ENCODE results near the gene FSD1L.
"Not testable (repeated sequence)": the region's sequence is repeated elsewhere in the genome, so short reads cannot be mapped to it uniquely, and the experiment has no call there.

Gene FSD1L

DNA sequence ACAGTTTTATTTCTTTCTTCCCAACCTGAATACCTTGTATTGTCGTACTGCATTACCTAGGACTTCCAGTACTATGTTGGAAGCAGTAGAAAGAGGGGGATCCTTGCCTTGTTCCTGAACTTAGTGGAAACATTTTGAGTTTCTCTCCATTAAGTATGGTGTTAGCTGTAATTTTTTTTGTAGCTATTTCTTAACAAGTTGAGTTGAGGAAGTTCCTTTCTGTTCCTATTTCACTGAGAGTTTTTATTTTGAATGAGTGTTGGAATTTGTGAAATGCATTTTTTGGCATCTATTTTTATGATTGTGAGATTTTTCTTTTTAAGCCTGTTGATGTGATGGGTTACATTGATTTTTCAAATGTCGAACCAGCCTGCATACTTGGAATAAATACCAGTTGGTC lies 49.0 kb downstream of the FSD1L start:
- H3K27ac Mint-ChIP-seq, result no peak overlapping the region
- no peak overlapping the region for H3K4me3 Mint-ChIP-seq
- no peaks in the 10 kb centered on the region for H3K27me3 Mint-ChIP-seq (ENCODE audit: low read depth)
- no peaks in the 10 kb centered on the region for H3K36me3 Mint-ChIP-seq (ENCODE audit: low read depth)
- no peaks in the 10 kb centered on the region for H3K4me1 Mint-ChIP-seq (ENCODE audit: low read depth)
- H3K9me3 Mint-ChIP-seq, result no peaks in the 10 kb centered on the region

DNA sequence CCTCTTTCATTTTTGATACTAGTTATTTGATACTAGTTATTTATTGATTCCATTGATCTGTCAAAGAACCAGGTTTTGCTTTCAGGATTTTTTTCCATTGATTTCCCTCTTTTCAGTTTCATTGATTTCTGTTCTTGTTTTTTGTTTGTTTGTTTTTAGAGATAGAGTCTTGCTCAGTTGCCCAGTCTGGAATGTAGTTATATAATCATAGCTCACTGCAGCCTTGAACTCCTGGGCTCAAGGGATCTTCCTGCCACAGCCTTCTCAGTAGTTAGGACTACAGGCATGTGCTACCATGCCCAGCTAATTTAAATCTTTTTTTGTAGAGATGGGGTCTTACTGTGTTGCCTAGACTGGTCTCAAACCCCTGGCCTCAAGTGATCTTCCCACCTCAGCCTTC lies 49.9 kb downstream of the FSD1L start:
- Mint-ChIP-seq H3K27me3 (ENCODE audit: low read depth) (no peaks in the 10 kb centered on the region), H3K36me3 (ENCODE audit: low read depth) (no peaks in the 10 kb centered on the region), H3K9me3 (no peaks in the 10 kb centered on the region), H3K4me1 (ENCODE audit: low read depth) (no peaks in the 10 kb centered on the region), H3K4me3 (no peak overlapping the region), H3K27ac (no peak overlapping the region)

DNA sequence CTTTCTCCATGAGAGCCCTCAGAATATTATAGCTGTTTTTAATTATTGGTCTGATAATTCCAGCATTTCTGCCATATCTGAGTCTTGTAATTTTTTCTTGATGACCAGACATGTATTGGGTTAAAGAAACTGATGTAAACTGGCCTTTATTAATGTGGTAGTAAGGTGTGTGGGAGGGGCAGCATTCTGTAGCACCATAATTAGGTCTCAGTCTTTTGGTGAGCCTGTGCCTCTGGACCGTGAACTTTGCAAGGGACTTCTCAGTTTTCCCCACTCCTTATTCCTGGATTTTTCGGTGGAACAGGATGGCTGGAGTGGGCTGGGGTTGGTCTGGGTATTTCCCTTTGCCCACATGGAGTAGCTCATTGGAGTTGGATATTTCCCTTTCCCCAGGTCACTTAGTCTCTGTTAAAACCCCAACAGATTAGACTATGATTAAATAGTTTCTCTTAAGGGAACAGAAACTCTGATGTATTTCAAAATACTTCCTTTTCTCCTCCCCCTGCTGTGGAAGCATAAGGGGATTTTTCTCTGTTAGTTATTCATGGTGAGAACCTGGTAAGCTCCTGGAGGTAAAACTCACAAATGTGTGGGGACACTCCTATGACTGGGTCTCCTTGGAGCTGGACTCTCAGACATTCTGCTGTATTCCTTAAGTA lies 52.4 kb downstream of the FSD1L start:
- H3K36me3 Mint-ChIP-seq (ENCODE audit: low read depth), result no peaks in the 10 kb centered on the region
- H3K27ac Mint-ChIP-seq, result no peak overlapping the region
- H3K4me1 Mint-ChIP-seq (ENCODE audit: low read depth), result peaks cover 5% of the 10 kb centered on the region
- H3K27me3 Mint-ChIP-seq (ENCODE audit: low read depth), result no peaks in the 10 kb centered on the region
- H3K9me3 Mint-ChIP-seq, result no peaks in the 10 kb centered on the region
- H3K4me3 Mint-ChIP-seq, result no peak overlapping the region

DNA sequence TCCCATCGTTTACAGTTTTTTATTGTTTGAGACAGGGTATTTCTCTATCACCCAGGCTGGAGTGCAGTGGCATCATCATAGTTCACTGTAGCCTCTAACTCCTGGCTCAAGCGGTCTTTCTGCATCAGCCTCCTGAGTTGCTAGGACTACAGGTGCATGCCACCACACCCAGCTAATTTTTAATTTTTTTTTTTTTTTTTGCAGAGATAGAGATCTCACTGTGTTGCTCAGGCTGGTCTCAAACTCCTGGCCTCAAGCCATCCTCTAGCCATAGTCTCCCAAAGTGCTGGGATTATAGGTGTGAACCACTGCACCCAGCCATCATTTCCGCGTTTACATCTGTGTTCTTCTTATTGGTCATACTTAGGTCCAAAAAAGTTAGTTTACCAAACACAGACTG lies 53.6 kb downstream of the FSD1L start:
- Mint-ChIP-seq H3K27me3 (ENCODE audit: low read depth) (no peaks in the 10 kb centered on the region), H3K27ac (no peak overlapping the region), H3K4me3 (no peak overlapping the region), H3K36me3 (ENCODE audit: low read depth) (no peaks in the 10 kb centered on the region), H3K4me1 (ENCODE audit: low read depth) (peaks cover 5% of the 10 kb centered on the region), H3K9me3 (no peaks in the 10 kb centered on the region)

DNA sequence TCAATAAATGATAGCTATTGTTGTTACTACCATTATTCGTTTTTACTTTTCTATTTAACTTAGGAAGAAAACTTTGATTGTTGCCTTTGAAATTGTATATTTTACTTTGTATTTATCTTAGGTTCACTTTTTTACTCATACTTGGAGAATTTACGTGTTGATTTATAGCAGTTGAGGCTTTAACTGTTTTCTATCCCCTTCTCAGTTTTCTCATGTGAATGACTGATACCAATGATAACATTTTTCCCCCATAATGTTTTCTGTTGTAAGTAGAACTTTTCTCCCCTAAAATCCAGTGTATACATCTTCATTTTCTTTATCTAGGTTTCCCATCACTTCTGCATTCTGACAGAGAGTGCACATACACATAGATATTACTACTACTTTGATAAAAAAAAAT lies 54.4 kb downstream of the FSD1L start:
- H3K4me3 Mint-ChIP-seq, result no peak overlapping the region
- no peaks in the 10 kb centered on the region for H3K9me3 Mint-ChIP-seq
- H3K27me3 Mint-ChIP-seq (ENCODE audit: low read depth), result no peaks in the 10 kb centered on the region
- no peak overlapping the region for H3K27ac Mint-ChIP-seq
- no peaks in the 10 kb centered on the region for H3K36me3 Mint-ChIP-seq (ENCODE audit: low read depth)
- H3K4me1 Mint-ChIP-seq (ENCODE audit: low read depth), result peaks cover 5% of the 10 kb centered on the region

DNA sequence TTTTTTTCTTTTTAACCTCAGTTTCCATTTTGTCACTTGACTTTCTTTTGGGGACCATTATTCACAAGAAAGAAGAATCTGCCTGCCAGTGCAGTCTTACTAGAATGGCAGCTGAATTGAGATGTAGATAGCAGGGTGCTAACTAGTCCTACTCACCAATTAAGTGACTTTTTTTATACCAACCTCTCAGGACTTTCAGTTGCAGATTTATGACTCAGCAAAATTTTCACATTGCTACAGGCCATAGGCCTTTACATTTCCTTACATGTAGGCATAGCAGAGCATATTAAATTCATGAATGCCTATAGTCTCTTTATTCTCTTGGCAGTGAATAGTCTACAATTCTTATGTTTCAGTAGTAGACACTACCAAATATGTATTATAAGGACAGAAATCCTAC lies 56.0 kb downstream of the FSD1L start:
- H3K4me3 Mint-ChIP-seq, result no peak overlapping the region
- peaks cover 5% of the 10 kb centered on the region for H3K4me1 Mint-ChIP-seq (ENCODE audit: low read depth)
- no peaks in the 10 kb centered on the region for H3K9me3 Mint-ChIP-seq
- H3K36me3 Mint-ChIP-seq (ENCODE audit: low read depth), result no peaks in the 10 kb centered on the region
- no peaks in the 10 kb centered on the region for H3K27me3 Mint-ChIP-seq (ENCODE audit: low read depth)
- no peak overlapping the region for H3K27ac Mint-ChIP-seq

DNA sequence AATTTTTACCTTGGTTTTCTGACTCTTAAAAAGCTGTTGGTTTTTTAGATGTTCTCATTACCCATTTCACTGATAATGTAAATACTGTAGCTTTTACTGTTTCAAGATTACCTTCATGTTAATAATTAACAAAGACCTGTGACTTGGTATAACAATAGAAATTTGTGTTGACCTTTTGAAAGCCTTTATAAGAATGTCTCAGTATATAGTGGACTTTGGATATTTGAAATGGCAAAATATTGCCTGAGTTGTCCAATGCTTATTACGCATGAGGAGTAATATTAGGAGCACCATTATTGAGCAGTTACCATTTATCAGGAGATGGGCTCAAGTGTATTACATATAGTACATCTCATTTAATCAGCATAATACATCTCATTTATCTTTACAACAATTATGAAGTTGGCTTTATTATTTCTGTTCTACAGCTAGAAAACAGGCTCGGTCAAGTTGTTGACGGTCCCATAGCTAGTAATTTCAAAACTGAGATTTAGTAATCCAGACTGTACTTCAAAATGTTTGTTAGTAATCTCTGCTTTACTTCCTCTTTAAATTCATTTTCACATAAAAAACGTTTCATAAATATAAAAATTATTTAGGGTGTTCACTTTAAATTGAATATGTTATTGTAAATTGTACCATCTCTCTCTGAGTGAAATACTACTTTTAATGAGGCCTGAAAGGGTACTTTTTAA lies 59.4 kb downstream of the FSD1L start:
- Mint-ChIP-seq H3K27me3 (ENCODE audit: low read depth) (no peaks in the 10 kb centered on the region), H3K4me1 (ENCODE audit: low read depth) (peaks cover 5% of the 10 kb centered on the region), H3K27ac (no peak overlapping the region), H3K9me3 (no peaks in the 10 kb centered on the region), H3K36me3 (ENCODE audit: low read depth) (no peaks in the 10 kb centered on the region), H3K4me3 (no peak overlapping the region)

DNA sequence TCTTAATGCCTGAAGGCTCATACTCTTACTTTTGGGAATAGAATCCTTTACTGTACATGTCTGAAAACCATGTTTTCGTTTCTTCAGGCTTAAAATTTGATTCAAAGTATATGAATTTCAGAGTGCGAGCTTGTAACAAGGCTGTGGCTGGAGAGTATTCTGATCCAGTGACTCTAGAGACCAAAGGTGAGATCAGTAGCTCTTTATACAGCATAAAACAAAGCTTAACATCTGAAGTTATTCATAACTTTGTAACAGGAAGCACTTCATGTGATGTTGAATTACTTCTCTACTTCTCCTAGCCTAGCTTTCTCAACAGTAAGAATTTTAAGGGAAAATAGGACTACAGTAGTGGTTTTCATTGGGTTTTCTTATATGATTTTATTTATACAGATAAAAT lies 60.7 kb downstream of the FSD1L start:
- peaks cover 1% of the 10 kb centered on the region for H3K36me3 Mint-ChIP-seq (ENCODE audit: low read depth)
- H3K9me3 Mint-ChIP-seq, result no peaks in the 10 kb centered on the region
- H3K27ac Mint-ChIP-seq, result no peak overlapping the region
- H3K4me1 Mint-ChIP-seq (ENCODE audit: low read depth), result peaks cover 5% of the 10 kb centered on the region
- no peak overlapping the region for H3K4me3 Mint-ChIP-seq
- no peaks in the 10 kb centered on the region for H3K27me3 Mint-ChIP-seq (ENCODE audit: low read depth)

DNA sequence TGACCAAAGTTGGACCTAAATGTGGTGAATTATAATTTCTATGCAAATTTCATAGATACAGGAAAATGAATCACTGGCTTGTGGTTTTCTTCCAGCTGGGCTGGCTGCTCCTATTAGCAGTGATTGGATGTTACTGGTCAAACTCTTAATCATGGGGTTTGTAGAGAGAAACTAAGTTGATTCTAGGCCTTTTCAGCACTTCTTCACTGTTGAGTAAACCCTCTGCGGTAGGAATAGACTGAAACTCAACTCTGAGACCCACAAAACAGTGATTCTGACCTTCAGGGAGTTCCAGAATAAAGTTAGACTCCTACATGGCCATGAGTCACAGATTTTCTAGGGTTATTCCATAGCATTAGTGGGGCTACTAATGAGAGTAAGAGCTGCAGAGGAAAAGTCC lies 62.2 kb downstream of the FSD1L start:
- no peaks in the 10 kb centered on the region for H3K27me3 Mint-ChIP-seq (ENCODE audit: low read depth)
- peaks cover 1% of the 10 kb centered on the region for H3K36me3 Mint-ChIP-seq (ENCODE audit: low read depth)
- no peak overlapping the region for H3K4me3 Mint-ChIP-seq
- H3K4me1 Mint-ChIP-seq (ENCODE audit: low read depth), result peaks cover under 1% of the 10 kb centered on the region
- no peaks in the 10 kb centered on the region for H3K9me3 Mint-ChIP-seq
- H3K27ac Mint-ChIP-seq, result no peak overlapping the region

DNA sequence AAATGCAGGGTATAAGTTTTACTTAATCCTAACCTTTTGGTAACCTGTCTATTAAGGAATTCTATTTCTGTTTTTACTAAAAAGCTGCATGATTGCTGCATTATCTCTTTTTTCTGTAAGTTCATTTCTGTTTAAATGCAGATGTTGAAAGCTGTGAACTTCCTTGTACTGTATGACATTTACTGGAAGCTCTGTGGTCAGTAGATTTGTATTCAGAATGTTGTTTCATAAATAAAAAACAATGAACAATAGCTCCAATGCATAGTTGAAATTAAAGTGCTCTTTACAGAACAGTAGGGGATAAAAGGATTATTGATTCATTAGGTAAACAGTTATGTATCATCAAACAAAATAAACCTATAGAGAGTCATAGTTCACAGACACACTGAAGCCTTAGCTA lies 63.6 kb downstream of the FSD1L start:
- Mint-ChIP-seq H3K9me3 (no peaks in the 10 kb centered on the region), H3K4me3 (no peak overlapping the region), H3K27me3 (ENCODE audit: low read depth) (no peaks in the 10 kb centered on the region), H3K27ac (no peak overlapping the region), H3K36me3 (ENCODE audit: low read depth) (peaks cover 1% of the 10 kb centered on the region), H3K4me1 (ENCODE audit: low read depth) (no peaks in the 10 kb centered on the region)

DNA sequence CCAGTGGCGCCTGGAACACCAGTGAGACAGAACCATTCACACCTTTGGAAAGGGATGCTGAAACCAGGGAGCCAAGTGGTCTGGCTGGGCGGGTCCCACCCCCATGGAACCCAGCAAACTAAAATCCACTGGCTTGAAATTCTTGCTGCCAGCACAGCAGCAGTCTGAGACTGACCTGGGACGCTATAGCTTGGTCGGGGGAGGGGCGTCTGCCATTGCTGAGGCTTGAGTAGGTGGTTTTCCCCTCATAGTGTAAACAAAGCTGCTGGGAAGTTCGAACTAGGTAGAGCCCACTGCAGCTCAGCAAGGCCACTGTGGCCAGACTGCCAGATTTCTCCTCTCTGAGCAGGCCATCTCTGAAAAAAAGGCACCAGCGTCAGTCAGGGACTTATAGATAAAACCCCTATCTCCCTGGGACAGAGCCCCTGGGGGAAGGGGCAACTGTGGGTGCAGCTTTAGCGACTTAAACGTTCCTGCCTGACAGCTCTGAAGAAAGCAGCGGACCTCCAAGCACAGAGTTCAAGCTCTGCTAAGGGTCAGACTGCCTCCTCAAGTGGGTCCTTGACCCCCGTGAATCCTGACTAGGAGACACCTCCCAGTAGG lies 68.1 kb downstream of the FSD1L start:
- Mint-ChIP-seq H3K9me3 (no peaks in the 10 kb centered on the region), H3K4me3 (no peak overlapping the region), H3K27ac (no peak overlapping the region), H3K27me3 (ENCODE audit: low read depth) (no peaks in the 10 kb centered on the region), H3K36me3 (ENCODE audit: low read depth) (peaks cover 1% of the 10 kb centered on the region), H3K4me1 (ENCODE audit: low read depth) (no peaks in the 10 kb centered on the region)

DNA sequence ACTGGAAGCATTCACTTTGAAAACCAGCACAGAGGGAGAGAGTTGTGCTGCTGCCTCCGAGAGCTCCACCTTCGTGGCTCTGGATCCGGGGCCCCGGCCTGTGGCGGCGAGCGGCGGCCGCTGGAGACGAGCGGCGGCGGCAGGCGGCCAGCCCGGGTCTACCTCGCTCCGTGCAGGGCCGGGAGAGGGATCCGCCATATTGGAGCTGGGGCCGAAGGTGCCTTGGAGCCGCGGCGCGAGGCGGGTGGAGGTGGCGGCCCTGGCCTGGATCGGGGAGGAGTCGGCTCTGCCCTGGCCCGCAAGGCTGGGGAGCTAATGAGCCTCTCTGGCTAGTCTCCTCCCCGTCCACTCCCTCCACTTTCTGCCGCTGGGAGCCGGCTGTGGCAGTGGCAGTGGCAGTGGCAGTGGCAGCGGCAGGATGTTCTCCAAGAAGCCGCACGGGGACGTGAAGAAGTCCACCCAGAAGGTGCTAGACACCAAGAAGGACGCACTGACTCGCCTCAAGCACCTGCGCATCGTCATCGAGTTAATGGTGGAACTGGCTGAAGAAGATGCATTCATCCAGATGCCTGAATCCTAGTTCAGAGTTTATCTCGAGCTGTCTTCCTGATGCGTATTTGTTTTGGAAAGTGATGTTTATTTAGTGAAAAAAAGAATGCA lies 72.0 kb downstream of the FSD1L start:
- H3K27ac Mint-ChIP-seq; H3K4me3 Mint-ChIP-seq; H3K27me3 Mint-ChIP-seq (ENCODE audit: low read depth); H3K9me3 Mint-ChIP-seq; H3K4me1 Mint-ChIP-seq (ENCODE audit: low read depth); H3K36me3 Mint-ChIP-seq (ENCODE audit: low read depth): not testable (repeated sequence)

DNA sequence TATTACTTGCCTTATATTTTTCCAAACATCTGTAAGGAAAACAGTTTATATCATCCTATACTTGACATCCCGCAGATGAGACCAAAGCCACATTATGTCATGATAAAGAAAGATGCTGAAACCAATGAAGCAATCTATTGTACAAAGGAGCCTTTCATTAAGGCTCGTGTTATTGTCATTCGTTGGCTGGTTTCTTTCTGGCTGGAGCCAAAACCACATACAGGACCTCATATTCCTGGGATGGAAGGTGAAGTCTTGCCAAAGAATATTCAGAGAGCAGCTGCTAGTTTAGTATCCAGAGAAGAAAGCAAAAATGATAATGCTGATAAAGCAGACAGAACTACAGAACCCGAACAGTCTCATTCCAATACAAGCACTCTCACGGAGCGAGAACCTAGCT lies 73.2 kb downstream of the FSD1L start:
- not testable (repeated sequence) for H3K36me3 Mint-ChIP-seq (ENCODE audit: low read depth); H3K4me3 Mint-ChIP-seq; H3K27ac Mint-ChIP-seq

DNA sequence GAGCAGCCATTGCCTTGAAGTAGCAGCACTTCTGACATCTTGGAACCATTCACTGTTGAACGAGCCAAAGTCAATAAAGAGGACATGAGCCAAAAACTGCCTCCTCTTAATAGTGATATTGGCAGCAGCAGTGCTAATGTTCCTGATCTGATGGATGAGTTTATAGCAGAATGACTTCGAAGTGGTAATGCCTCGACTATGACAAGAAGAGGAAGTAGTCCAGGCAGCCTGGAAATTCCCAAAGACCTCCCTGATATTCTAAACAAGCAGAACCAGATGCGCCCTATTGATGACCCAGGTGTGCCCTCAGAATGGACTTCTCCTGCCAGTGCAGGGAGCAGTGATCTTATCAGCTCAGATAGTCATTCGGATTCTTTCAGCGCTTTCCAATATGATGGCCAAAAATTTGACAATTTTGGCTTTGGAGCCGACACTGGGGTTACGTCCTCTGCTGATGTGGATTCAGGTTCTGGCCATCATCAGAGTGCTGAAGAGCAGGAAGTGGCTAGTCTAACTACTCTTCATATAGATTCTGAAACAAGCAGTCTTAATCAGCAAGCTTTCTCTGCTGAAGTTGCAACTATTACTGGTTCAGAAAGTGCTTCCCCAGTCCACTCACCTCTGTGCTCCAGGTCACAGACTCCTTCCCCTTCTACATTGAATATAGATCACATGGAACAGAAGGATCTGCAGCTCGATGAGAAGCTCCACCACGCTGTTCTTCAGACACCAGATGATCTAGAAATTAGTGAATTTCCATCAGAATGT lies 75.0 kb downstream of the FSD1L start:
- H3K9me3 Mint-ChIP-seq; H3K36me3 Mint-ChIP-seq (ENCODE audit: low read depth); H3K4me3 Mint-ChIP-seq; H3K4me1 Mint-ChIP-seq (ENCODE audit: low read depth); H3K27me3 Mint-ChIP-seq (ENCODE audit: low read depth); H3K27ac Mint-ChIP-seq: not testable (repeated sequence)

More for the DNA sequence above, 73.2 kb downstream of the FSD1L start:
- H3K4me1 Mint-ChIP-seq (ENCODE audit: low read depth); H3K9me3 Mint-ChIP-seq; H3K27me3 Mint-ChIP-seq (ENCODE audit: low read depth): not testable (repeated sequence)
